Left forelimb (tissue), 1 donor: ENCODE results near the gene CDH11.

Source experiments
- DNase-seq: peaks from one replicate; pipeline ENCODE4 v3.0.0-alpha.2; 2018; ENCODE audit warnings: low spot score

The CDH11 gene

GRCh38 chr16:65032387-65032786 lies 89.5 kb downstream of the CDH11 start:
- no peak for DNase-seq

- DNase-seq, result no peak
Observed at GRCh38 chr16:65024767-65025178, 97.1 kb downstream of the CDH11 start.

GRCh38 chr16:65023802-65024201 lies 98.1 kb downstream of the CDH11 start:
- DNase-seq, result no peak

GRCh38 chr16:65021852-65022595 lies 99.8 kb downstream of the CDH11 start:
- no peak for DNase-seq

GRCh38 chr16:65016754-65017153 lies 105.1 kb downstream of the CDH11 start:
- DNase-seq, result no peak

- no peak for DNase-seq
Observed at GRCh38 chr16:65015599-65015998, 106.3 kb downstream of the CDH11 start.

- no peak for DNase-seq
Observed at GRCh38 chr16:65012357-65012756, 109.5 kb downstream of the CDH11 start.

- no peak for DNase-seq
Observed at GRCh38 chr16:65010125-65010524, 111.7 kb downstream of the CDH11 start.

GRCh38 chr16:65005696-65006095 lies 116.2 kb downstream of the CDH11 start:
- no peak for DNase-seq

- DNase-seq, result no peak
Observed at GRCh38 chr16:65004570-65004969, 117.3 kb downstream of the CDH11 start.

- DNase-seq, result no peak
Observed at GRCh38 chr16:65003621-65004020, 118.2 kb downstream of the CDH11 start.

- no peak for DNase-seq
Observed at GRCh38 chr16:65002265-65002664, 119.6 kb downstream of the CDH11 start.

GRCh38 chr16:65000654-65001053 lies 121.2 kb downstream of the CDH11 start:
- DNase-seq, result no peak

- DNase-seq, result no peak
Observed at GRCh38 chr16:64997751-64998150, 124.1 kb downstream of the CDH11 start.

GRCh38 chr16:64997121-64997520 lies 124.7 kb downstream of the CDH11 start:
- DNase-seq, result no peak

GRCh38 chr16:64996641-64997040 lies 125.2 kb downstream of the CDH11 start:
- no peak for DNase-seq

- DNase-seq, result no peak
Observed at GRCh38 chr16:64993464-64993863, 128.4 kb downstream of the CDH11 start.

- no peak for DNase-seq
Observed at GRCh38 chr16:64991001-64991400, 130.9 kb downstream of the CDH11 start.

GRCh38 chr16:64990101-64990500 lies 131.8 kb downstream of the CDH11 start:
- DNase-seq, result no peak

GRCh38 chr16:64989050-64989449 lies 132.8 kb downstream of the CDH11 start:
- no peak for DNase-seq

GRCh38 chr16:64983963-64984362 lies 137.9 kb downstream of the CDH11 start:
- no peak for DNase-seq

GRCh38 chr16:64983231-64983630 lies 138.6 kb downstream of the CDH11 start:
- no peak for DNase-seq

GRCh38 chr16:64982581-64982980 lies 139.3 kb downstream of the CDH11 start:
- no peak for DNase-seq

- no peak for DNase-seq
Observed at GRCh38 chr16:64981568-64982281, 140.1 kb downstream of the CDH11 start.
